ENCODE measurements around the gene ZAP70.

Gene ZAP70

DNA sequence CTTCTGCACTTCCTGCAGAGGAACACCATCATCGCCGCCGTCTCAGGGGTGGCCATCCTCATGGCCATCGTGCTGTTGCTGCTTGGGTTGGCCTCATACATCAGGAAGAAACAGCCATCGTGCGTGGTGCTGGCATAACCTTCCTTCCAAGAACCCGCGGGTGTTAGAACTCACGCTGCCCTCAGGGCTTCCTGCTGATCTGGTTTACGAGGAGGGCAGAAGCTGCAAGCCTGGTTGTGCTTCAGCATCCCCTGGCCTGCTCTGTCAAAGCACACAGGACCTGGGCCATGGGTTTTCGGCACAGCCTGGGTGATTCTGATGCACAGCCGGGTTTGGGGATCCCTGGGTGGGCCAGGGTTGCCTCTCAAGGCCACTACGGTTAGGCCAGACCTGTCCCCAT, 12.2 kb upstream of the ZAP70 start:
- in situ Hi-C loops (cut with HindIII; ENCODE audit: low pct_ligation_motif_present, low sequenced_read_pairs): no loop called here
- no peak overlapping the region for H3K27ac ChIP-seq
- no peak for DNase-seq
- no peaks in the 10 kb centered on the region for H3K27me3 ChIP-seq (replicated peaks)
- no peaks in the 10 kb centered on the region for H3K36me3 ChIP-seq (replicated peaks)
- TF ChIP-seq CTCF (IDR thresholded peaks at IDR 0.05; ENCODE audit: low read depth, low read length, missing control alignments): no peak
- H3K4me3 ChIP-seq (ENCODE audit: low read depth, low read length): no peak overlapping the region

DNA sequence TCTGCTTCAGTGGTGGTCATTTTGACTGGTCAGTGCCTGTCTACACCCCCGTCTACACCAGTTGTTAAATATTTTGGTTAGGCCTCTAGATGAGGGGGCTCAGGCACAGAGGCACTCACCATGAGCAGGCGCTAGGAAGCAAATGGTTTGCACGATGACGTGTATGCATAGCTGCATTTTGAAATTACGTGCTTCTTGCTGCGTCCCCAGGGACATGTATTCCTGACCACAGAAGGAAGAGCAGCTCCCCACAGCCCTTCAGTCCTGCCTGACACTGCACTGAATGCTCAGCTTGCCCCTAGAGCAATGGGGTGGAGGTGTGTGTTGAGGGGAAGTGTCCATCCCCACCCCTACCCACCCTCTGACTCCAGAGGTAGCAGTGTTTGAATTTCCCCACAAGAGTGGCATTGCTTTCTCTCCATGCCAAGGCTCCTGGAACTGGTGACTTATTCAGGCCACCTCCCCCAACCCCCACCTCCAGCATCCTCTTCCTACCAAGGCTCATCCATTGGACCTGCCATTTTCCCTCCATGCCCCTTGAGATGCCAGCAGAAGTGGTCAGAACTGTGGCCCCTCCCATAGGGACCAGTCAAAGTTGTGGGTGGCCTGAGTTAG, 11.4 kb upstream of the ZAP70 start:
- Histone ChIP-seq H3K4me3 (ENCODE audit: low read depth, low read length) (no peak overlapping the region), H3K36me3 (replicated peaks) (no peaks in the 10 kb centered on the region), H3K27ac (no peak overlapping the region), H3K27me3 (replicated peaks) (no peaks in the 10 kb centered on the region)
- DNase-seq: peak; percentile 79
- TF ChIP-seq CTCF (IDR thresholded peaks at IDR 0.05; ENCODE audit: low read depth, low read length, missing control alignments): no peak
- in situ Hi-C loops (cut with HindIII; ENCODE audit: low pct_ligation_motif_present, low sequenced_read_pairs): no loop called here

- Histone ChIP-seq H3K36me3 (replicated peaks) (no peaks in the 10 kb centered on the region), H3K27me3 (replicated peaks) (no peaks in the 10 kb centered on the region), H3K4me3 (ENCODE audit: low read depth, low read length) (no peak overlapping the region), H3K27ac (no peak overlapping the region)
- in situ Hi-C loops (cut with HindIII; ENCODE audit: low pct_ligation_motif_present, low sequenced_read_pairs): no loop called here
- DNase-seq: no peak
- no peak for TF ChIP-seq CTCF (IDR thresholded peaks at IDR 0.05; ENCODE audit: low read depth, low read length, missing control alignments)
Measured at GRCh38 chr2:97702731-97703470, 10.5 kb upstream of the ZAP70 start.

- no peak for DNase-seq
- H3K36me3 ChIP-seq (replicated peaks): no peaks in the 10 kb centered on the region
- TF ChIP-seq CTCF (IDR thresholded peaks at IDR 0.05; ENCODE audit: low read depth, low read length, missing control alignments): no peak
- in situ Hi-C loops (cut with HindIII; ENCODE audit: low pct_ligation_motif_present, low sequenced_read_pairs): no loop called here
- no peak overlapping the region for H3K27ac ChIP-seq
- no peak overlapping the region for H3K4me3 ChIP-seq (ENCODE audit: low read depth, low read length)
- H3K27me3 ChIP-seq (replicated peaks): no peaks in the 10 kb centered on the region
Measured at GRCh38 chr2:97703741-97704140, 9.6 kb upstream of the ZAP70 start.

DNA sequence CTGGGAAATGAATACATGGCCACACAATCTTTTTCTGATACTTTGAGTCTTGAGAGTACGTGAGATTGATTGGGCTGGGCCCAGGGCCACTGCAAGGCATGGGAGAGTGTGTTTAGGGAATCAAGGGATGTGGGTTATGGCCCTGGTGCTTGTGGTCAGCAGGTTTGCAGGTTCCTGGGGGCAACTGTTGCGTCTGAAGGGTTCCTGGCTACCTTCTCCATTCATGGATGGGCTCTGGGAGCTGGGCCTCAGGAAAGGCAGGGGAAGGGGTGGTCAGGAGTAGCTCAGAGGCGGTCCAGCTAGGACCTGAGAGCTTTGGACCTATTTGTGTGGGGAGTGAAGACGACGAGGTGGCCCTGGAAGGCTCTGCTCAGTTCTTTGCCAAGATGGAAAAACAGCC, 8.4 kb upstream of the ZAP70 start:
- in situ Hi-C loops (cut with HindIII; ENCODE audit: low pct_ligation_motif_present, low sequenced_read_pairs): no loop called here
- H3K27me3 ChIP-seq (replicated peaks): no peaks in the 10 kb centered on the region
- no peak overlapping the region for H3K4me3 ChIP-seq (ENCODE audit: low read depth, low read length)
- DNase-seq: no peak
- H3K36me3 ChIP-seq (replicated peaks): no peaks in the 10 kb centered on the region
- H3K27ac ChIP-seq: no peak overlapping the region
- TF ChIP-seq CTCF (IDR thresholded peaks at IDR 0.05; ENCODE audit: low read depth, low read length, missing control alignments): no peak
